Fibroblast of gingiva (primary cell): ENCODE measurements around the gene JPT2.
"Not testable (repeated sequence)": the region's sequence is repeated elsewhere in the genome, so short reads cannot be mapped to it uniquely, and the experiment has no call there.

Source experiments
- DNase-seq: peaks from one replicate; pipeline ENCODE4 v3.0.0-alpha.2; 2011; ENCODE audit warnings: low read depth

Gene JPT2

GRCh38 chr16:1732071-1732470, 54.0 kb downstream of the JPT2 start:
- no peak for DNase-seq

DNA sequence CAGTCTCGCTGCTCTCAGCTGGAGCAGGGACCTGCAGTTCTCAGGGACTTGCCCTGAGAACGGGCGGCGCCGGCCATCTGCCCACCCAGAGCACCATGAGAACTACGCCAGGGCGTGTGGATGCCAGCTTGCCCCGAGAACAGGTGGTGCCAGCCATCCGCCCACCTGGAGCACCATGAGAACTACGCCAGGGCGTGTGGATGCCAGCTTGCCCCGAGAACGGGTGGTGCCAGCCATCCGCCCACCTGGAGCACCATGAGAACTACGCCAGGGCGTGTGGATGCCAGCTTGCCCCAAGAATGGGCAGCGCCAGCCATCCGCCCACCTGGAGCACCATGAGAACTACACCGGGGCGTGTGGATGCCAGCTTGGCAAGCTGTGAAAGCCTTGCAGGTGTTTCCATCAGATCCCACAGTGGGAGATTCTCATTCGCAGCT, 54.5 kb downstream of the JPT2 start:
- DNase-seq: not testable (repeated sequence)

- DNase-seq: no peak
These were observed 56.0 kb downstream of the JPT2 start for GRCh38 chr16:1734123-1734522.

- no peak for DNase-seq
These were observed 56.7 kb downstream of the JPT2 start for GRCh38 chr16:1734816-1735215.

GRCh38 chr16:1740234-1740633, 62.2 kb downstream of the JPT2 start:
- DNase-seq: no peak

DNA sequence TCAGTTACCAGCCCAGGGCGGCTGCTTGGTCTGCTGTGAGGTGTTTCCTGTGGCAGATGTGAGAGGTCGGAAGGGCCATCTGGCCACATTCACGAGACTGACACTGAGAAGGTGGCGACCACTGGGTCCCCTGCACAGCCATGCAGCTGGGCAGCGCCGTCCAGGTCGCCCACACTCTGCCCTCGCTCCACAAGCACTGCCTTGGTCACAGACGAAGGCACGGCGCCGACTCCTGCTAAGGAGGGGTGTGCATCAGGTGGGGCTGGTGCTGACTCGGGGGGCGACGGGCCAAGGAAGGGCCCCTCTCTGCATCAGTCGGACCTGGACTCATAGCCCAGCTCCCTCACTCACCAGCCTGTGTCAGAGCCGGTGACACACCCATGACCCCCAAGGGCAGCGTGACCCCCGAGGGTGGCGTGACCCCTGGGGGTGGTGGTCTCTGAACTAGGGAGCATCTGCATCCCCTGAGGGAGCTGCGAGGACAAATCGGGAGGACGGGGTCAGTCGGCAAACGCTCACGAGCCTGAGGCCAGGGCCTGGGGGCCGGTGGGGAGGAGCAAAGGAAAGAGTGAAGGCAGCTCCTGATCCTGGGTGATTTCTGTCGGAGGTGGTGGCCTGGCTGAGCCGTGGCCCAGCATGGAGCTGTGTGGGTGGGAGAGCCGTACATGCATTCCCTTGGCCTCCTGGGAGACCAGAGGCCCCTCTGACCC, 62.9 kb downstream of the JPT2 start:
- DNase-seq: no peak

DNA sequence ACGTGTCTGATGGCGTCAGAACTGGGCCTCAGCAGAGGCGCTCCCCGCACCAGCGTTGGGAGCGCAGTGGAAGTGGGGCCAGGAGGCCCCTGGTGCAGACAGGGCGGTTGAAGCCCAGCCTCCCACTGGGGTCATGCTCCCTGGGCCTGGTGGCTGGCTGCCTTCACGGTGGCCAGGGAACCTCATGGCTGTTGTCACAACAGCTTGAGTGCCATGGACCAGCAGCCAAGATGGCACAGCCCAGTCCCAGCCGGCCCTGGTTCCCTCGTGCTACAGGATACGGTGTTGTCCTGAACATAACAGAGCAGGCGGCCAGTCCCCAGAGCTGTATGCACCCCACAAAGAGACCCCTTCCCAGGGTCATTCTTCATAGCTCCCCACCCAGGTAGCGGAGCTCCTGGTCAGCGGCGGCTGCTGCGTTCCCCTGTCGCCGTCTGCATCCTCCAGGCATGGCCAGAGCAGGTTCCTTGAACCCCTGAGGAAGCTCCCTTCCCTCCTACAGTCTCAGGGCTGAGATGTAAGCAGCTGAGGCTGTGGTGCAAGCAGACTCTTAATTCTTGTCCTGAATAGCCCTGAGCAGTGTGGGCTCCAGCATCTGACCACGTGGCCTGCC, 63.6 kb downstream of the JPT2 start:
- DNase-seq: no peak

- DNase-seq: no peak
These were observed 65.6 kb downstream of the JPT2 start for GRCh38 chr16:1743376-1744337.

GRCh38 chr16:1744338-1744840, 66.3 kb downstream of the JPT2 start:
- no peak for DNase-seq

DNA sequence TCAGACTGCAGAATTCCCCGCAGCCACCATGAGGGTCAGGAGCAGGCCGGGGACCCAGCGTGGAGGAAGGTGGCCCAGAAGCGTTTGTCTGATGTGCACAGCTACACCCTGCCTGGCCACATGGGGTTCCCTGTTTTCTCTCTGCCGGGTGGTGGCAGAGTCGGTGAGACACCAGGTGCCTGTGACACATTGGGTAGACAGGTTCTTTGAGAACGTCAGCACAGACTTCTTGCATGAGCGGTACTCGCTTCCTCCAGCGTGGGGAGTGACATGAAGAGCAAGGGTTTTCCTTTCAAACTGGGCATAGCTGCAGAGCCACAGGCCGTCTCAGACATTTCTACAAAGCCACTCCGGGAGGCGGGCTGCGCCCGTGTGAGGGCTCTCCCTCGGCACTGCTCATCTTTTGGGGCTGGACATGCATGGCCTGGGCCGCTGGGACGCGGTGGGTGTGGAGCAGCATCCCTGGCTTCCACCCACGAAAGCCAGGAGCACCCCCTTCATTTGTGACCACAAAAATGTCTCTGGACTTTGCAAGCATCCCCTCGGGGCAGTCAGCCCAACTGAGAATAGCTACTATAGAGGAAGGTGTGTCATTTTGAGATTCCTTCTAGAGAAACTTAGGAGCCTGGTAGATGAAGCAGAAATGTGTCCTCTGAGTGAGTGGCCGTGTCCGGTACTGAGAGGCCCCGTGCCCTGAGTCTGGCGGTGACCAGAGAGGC, 67.3 kb downstream of the JPT2 start:
- peak; percentile 38 for DNase-seq

DNA sequence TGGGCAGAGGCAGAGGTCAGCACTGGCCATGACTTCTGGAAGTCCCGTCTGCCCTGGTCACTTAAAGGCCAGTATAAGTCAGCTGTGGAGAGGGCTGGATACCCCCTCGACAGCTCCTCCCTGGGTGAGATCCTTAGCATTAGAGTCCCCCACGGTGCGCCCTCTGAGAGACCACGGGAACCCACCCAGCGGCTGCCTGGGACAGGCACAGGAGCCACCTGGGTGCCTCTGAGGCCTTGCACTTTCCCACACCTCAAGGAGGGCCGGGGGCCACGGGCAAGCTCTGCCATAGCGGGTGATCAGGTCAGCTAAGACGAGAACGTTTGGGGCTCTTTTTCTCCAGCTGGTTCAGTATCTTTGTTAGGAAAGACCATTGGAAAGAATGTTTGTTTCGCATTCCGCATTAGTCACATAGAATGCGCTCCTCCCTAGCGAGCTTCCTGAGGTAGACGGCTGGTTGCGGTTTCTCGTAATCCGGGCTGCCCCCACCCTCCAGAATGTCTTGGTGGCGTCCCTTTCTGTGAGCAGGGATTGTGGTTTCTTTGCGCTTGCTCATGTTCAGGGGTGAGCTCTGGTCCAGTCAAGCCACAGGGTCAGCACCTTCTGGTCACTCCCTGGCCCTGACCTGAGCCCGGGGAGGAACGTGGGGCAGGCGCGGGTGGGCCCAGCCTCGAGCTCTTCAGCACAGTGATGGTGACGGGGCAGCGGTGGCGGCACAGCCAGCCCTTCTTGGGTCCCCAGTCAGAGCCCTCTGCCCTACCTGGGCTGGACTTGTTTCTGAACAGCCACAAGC, 68.0 kb downstream of the JPT2 start:
- DNase-seq: peak; percentile 56

DNA sequence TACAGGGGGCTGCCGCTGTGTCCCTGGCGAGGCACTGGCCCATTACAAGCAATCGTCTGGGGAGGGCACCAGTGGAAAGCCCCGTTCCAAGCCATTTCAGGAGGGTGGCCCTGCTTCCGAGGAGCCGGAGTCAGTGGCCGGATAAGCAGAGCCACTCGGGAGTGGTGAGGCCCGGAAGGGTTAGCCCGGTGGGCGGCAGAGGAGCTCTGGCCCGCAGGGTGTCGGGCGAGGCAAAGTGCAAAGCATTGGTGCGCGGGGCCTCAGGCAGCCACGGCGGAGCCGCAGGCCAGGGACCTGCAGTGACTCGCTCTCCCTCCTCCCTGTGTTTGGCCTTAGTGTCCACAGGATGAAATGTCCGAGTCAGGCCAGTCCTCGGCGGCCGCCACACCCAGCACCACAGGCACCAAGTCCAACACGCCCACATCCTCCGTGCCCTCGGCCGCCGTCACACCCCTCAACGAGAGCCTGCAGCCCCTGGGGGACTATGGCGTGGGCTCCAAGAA, 68.7 kb downstream of the JPT2 start:
- DNase-seq: peak; percentile 24

GRCh38 chr16:1747934-1748333, 69.9 kb downstream of the JPT2 start:
- no peak for DNase-seq

DNA sequence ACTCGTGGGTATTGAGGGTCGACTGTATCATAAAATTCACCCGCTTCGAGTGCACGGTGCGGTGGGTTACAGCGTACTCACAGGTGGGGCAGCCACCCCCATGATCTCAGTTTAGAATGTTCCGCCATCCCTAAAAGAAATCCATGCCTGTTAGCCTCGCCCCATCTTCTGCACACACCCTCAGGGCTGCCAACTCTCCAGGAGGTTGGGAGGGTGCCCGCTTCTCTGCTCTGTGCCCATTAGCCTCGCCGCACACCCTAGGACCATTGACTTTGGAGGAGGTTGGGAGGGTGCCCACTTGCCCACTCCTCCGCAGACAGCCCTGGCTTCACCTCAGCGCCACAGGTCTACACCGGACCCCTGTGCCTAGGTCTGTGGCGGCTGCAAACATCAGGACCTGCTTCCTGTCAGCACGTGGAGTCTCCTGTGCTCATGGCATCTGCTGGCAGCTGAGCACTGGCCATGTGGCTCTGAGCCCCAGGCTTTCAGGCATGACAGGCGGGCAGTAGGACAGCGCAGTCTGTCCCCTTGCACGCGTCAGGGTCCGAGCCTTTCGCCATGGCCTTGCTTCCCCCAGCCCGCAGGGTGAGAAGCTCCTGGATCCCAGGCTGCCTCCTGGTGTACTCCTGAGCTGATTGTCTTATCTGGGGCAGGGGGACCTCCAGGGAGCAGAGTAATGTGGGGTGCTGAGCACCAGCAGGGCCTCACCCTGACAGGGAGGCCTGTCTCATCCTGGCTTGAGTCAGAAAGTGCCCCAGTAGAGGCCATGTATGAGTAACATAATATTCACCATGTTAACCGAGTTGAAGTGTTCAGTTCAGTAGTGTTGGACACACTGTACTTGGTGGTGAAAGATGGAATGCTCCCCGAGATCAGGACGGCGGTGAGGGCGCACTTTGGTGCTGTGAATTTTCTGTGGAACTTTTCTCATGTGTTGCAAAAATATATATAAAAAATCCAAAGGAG, 71.4 kb downstream of the JPT2 start:
- DNase-seq: no peak
